GM18909 (cell line): ENCODE measurements around the gene NRP1.
"Not testable (repeated sequence)": the region's sequence is repeated elsewhere in the genome, so short reads cannot be mapped to it uniquely, and the experiment has no call there.

Experiments
- ATAC-seq: cut with Tn5 transposase; IDR thresholded peaks from one replicate; pipeline ENCODE4 v1.9.1; 2021; ENCODE audit warnings: mild to moderate bottlenecking; ENCODE audit not compliant: unreplicated experiment, poor library complexity

NRP1 gene

DNA sequence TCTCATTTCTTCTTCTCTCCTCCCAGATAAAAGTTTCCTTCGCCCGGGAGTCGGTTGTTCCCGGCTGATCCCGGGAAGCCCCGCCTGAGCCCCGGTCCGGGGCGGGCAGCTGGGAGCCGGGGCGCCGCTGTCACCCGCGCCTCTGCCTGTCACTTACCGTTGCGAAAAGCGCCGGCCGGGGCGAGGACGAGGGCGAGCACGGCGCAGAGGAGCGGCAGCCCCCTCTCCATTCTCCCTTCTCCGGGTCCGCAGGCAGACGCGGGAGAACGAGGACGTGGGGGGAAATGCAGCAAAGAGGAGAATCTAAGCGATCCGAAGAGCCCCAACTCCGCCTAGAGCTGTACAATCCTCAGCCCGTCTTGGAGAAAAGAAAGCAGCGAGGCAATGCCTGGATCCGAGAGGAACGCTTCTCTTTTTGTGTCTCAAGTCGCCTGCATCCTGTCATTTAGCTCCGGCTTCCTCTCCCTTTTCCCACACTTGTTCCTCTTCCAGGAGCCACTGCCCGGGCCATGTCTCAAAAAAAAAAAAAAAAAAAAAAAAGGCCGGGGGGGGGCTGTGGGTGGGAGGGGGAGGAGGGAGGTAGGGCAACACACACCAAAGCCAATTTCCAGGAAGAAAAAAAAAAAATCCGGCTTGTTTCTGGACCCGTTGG is at the start of gene NRP1:
NRP1 (minus strand) TSS at position 515 of the 652 bp plus-strand sequence; CDS start at position 230, 285 bp downstream.
- ATAC-seq, result no peak

- ATAC-seq, result not testable (repeated sequence)
Observed at GRCh38 chr10:33384201-33384600, 49.7 kb upstream of the NRP1 start.

DNA sequence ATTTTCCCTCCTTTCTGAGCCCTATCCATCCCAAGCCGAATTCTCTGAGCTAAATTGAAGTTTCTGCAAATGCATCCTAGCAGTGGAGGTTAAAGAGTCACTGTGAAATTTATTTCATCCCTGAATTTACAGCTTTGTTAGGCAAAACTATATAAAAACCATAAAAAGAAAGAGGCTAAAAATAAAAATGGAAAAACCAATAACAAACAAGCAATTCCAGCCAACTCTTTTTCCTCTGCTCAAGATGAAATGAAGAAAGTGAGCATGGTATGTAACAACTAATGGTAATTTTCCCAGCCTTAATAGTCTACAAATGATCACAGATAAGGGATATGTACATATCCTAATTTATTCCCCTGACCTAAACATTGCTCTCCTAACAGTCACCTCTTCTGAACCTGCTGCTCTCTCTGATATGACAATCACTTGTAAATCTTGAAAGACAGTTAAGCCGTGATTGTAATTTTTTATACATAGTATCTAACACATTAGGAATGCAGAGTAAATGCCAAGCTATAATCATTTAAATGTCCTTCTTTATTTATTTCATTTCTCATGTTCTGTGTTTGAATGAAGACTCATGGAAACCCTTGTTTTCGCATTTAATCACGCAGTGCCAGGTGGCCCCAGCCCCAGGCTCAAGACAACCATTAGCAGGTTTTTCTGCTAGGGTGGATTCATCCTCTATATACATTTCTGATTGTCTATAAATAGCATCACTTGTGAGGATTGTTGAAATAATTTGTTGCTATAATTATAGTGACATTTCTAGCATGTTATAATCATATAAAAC is 48.6 kb upstream of the NRP1 start:
- ATAC-seq, result no peak

DNA sequence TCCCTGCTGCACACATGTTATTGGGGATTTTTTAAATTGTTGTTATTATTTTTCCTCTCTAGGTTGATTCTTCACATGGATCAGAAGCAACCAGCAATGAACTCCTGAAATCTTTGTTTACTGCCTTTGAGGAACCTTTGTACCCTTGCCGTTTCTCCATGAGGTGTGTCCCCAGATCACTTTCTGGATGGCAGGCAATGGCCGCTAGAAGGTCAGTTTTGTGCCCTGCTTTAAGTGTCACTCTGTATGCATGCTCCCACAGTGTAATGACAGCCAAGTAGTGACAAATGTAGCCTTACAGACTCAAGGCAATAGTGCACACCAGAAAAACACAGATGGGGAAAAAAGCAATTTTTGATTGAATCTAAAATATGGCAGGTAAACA is 47.7 kb upstream of the NRP1 start:
- ATAC-seq, result no peak

- ATAC-seq, result no peak
Observed at GRCh38 chr10:33381451-33382215, 47.2 kb upstream of the NRP1 start.

GRCh38 chr10:33377658-33378025 is 43.2 kb upstream of the NRP1 start:
- no peak for ATAC-seq

- no peak for ATAC-seq
Observed at GRCh38 chr10:33376976-33377657, 42.6 kb upstream of the NRP1 start.

GRCh38 chr10:33376476-33376875 is 42.0 kb upstream of the NRP1 start:
- no peak for ATAC-seq

- ATAC-seq, result no peak
Observed at GRCh38 chr10:33373263-33373662, 38.8 kb upstream of the NRP1 start.

GRCh38 chr10:33371234-33371633 is 36.8 kb upstream of the NRP1 start:
- no peak for ATAC-seq

DNA sequence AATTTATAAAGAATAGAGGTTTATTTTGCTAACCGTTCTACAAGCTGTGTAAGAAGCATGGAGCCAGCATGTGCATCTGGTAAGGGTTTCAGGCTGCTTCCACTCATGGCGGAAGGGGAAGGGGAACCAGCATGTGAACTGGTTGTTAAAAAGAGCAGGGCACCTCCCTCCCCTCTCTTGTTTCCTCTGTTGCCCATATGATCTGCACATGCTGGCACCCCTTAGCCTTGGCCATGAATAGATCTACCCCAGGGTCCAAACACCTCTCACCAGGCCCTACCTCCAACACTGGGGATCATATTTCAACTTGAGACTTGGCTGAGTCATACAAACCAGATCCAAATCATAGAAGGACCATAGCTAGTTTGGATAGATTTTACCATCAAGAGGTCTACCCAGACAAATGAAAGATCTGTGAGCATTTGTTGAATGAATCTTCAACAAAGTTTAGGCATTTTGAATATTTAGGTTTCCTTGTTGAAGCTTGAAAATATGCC is 36.0 kb upstream of the NRP1 start:
- ATAC-seq, result no peak

GRCh38 chr10:33368086-33368485 is 33.6 kb upstream of the NRP1 start:
- ATAC-seq, result no peak

- no peak for ATAC-seq
Observed at GRCh38 chr10:33365871-33366411, 31.5 kb upstream of the NRP1 start.

DNA sequence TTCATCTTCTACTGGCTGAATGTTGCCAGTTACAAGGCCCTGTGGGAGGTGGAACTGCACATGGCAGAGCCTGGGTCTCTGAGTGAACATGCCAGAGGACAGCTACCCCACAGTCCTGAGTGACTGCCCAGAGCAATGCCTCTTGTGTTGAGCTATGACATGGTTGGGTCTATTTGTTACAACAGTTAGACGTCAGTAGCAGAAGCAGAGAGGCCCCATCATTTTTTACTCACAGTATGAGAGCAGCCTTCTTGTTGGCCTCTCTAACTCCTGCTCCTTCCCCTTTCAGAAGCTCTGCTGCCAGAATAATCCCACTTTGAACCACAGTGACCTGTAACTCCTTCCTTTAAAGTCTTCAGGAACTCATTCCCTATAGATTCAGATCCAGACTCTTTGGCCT is 30.8 kb upstream of the NRP1 start:
- no peak for ATAC-seq

DNA sequence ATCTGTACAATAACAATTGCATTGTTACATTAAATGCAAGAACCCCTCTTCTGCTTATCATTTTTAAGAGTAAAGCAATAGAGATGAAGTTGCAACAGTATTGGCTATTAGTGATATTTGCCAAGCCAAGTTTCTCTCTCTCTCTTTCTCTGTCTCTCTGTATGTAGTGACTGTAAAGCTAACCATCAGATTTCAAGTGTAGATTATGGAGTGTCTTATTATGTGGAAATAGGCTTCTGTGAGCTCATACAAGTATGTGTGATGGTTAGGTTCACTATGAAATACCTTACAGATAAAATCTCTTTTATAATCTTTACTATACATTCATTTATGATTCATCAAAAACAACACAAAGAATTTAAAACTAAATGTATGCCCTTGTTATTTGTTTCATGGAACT is 28.6 kb upstream of the NRP1 start:
- ATAC-seq, result no peak

DNA sequence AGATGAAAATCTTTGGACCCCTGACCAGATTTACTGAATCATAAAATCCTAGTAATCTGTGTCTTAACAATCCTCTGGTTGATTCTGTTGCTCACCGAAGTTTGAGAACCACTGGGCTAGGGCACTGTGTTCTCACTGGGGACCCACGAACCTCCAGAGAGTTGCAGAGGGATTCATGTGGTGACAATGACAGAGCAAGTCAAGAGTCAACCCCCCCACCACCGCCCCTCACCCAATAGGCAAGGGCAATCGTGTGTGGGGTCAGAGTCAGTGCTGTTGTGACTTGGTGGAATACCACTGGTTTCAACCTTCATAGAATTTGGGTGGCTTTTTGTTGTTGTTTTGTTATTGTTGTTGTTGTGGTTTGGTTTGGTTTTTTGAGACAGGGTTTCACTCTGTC is 23.5 kb upstream of the NRP1 start:
- no peak for ATAC-seq

GRCh38 chr10:33355274-33355673 is 20.8 kb upstream of the NRP1 start:
- no peak for ATAC-seq

DNA sequence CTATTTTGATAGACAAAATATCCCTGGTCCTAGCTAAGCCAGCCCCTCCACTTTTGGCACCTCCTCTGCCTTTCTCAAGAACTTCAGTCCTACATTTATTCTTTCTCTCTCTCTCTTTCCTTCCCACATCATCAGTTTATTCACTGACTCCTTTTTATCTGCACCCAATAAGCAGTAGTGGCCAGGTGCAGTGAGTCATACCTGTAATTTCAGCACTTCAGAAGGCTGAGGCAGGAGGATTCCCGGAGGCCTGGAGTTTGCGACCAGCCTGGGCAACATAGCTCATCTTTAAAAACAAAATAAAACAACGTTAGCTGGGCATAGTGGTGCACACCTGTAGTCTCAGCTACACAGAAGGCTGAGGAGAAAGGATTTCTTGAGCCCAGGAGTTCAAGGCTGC is 19.4 kb upstream of the NRP1 start:
- no peak for ATAC-seq

DNA sequence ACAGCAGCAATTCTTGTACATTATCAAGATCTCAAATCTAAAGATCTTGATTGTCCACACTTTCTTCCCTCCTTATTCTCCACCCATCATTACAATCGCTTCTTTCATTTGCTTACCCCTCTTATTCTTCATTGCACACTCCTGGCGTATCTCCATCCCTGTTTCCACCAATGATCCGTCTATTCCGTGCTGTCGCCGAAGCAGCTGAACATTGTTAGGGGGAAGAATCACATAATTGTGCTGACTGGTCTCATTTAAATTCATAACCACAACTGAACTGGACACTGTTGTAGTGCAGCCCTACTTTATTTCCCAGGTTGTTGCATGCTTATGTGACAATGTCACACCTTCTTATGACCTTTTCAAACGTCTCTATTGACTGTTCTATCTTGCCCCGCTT is 18.9 kb upstream of the NRP1 start:
- ATAC-seq, result no peak

GRCh38 chr10:33352615-33353014 is 18.1 kb upstream of the NRP1 start:
- no peak for ATAC-seq
